Measurements from ENCODE around the gene ADAM12. TPM values are rescaled to one million over a fixed set of nuclear protein-coding genes. Genes with fewer than 3 reads are reported as not detected.

ADAM12 gene
- total RNA-seq, 1 donor from 2014 or later = 2.1 TPM

DNA sequence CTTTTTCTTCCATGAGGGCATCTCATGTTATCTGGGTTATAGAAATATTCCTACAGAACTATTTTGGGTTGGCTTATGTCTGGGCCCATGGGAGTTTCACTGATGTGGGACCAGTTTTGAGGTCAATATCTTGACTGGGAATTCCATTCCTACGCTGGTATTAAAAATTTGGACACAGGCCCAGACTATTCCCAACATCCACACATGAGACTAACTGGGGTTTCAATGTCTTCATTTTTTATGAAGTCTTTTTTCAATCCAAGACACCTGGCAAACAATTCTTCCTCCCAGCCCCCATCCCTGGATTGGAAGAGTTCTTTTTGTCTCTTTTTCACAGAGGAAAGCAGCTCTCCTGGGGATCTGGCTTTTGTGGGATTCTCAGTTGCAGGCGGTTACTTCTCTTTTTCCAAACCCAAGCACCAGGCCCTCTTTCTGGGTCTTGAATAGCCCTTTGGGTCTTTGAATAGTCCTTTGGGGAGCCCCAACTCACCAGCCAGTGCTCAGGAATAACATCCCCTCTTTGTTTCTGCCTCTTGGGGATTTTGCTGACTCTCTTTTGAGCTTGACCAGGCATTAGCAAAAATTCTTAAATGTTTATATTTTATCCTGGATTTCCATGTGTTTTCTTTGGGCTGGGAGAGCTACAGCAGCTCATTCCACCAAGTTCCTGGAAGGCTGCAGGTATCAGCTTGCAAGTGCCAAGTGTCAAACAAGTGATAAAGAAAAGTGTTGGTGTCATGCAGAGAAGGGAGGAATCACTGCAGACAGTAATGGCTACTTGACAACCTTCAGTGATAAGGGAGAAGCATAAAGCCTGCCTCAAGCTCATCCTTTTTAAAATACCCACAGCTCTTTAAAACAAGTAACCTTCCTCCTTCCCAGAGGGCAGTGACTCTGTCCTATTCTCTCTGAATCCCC is 234.3 kb downstream of the ADAM12 start:
- no peak for DNase-seq (ENCODE audit: low spot score)

DNA sequence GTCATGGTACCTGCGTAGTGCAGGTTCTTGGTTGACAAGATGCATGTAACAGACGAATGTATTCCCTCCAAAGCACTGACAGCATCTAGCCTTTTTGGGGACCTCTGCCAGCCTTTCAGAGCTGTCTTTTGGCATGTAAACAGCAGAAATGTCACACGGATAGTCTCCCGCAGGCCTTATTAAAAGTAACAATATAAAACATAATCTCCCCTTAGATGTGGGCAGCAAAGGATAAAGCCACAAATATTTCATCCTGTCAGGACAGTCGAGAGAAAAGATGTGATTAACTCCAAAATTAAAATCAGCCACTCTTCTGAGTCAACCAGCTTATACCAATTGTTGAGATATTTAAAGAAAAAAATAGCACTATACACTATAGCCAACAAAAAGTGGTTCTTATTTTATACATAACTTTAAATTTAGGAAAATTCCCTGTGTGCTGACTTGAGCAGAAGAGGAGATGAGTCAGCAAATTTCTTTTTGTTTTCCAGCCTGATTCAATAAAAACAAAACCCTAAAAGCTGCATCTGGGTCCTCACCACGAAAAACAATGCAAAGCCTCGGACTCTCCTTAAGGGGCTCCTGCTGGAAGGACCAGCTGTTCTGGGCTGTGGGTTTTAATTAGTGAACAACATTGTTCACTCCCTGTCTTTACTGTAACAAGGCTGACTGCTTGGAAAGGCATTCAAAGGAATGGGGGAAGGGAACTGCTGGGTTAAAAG is 240.2 kb downstream of the ADAM12 start:
- DNase-seq (ENCODE audit: low spot score) = no peak

DNA sequence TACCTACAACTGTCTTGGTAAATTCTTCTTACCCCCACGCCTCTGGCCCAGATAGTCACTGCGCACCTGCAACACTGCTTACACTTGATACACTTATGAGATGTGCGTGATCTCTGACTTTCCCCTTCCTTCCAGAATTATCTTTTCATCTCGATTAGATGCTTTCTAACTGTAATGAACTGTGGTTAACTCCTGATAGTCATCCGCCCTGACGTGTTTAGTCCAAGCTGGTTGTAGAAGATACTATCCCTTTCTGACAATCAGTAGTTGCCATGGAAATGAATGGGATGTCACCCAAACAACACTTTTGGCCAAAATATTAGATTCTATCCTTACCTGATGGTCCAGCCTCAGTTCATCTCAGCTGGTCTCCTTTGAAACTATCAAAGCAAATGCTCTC is 241.5 kb downstream of the ADAM12 start:
- DNase-seq (ENCODE audit: low spot score) = no peak

DNA sequence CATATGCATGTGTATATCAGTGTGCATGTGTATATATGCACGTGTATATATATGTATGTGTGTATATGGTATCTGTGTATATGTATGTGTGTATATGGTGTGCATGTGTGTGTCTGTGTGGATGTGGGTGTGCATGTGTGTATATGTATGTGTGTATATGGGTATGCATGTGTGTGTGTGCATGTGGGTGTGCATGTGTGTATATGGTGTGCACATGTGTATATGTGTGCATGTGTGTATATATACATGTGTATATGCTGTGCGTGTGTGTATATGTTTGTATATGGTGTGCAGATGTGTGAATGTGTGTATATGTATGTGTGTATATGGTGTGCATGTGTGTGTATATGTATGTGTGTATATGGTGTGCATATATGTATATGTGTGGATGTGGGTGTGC is 245.2 kb downstream of the ADAM12 start:
- no peak for DNase-seq (ENCODE audit: low spot score)

DNA sequence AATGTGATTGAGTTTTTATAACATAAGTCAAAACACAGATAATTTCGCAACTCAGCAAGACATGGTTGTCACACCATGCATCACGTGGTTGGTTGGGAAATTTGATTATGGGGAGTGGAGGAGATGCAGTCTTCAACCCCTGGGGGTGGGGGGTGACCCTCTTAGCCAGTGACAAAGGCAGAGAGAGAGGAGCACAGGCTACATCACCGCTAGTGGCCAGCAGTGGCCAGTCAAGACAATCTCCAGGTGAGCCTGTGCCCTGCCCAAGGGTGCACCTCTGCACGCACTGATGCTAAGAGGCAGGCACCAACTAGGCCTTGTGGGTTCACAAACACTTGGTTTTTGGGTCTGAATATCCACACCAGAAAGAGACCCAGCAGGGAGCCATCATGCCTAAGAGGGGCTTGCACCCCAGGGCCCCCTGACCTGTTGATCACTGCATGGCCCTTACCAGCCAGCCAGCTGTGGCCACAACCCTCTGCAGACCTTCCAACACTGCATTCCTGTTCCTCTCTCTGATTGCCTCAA is 247.5 kb downstream of the ADAM12 start:
- peak; percentile 5 for DNase-seq (ENCODE audit: low spot score)

DNA sequence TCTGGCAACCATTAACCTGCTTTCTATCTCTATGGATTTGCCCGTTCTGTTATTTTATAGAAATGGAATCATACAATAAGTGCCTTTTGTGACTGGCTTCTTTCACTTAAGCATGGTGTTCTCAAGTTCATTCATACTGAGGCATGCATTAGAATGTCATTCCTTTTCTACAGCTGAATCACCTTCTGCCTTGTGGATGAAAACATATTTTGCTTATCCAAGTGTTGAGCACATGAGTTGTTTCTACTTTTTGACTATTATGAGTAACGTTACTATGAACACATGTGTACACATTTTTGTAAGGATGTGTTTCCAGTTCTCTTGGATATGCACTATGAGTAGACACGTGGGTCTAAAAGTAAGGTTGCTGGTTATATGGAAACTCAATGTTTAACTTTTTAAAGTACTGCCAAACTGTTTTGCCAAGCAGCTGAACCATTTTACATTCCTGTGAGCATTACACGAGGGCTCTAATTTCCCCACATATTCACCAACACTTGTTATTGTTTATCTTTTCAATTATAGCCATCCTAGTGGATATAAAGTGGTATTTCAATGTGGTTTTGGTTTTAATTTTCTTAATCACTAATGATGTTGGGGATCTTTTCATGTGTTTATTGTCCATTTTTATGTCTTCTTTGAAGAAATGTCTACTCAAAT is 250.6 kb downstream of the ADAM12 start:
- DNase-seq (ENCODE audit: low spot score) = no peak

DNA sequence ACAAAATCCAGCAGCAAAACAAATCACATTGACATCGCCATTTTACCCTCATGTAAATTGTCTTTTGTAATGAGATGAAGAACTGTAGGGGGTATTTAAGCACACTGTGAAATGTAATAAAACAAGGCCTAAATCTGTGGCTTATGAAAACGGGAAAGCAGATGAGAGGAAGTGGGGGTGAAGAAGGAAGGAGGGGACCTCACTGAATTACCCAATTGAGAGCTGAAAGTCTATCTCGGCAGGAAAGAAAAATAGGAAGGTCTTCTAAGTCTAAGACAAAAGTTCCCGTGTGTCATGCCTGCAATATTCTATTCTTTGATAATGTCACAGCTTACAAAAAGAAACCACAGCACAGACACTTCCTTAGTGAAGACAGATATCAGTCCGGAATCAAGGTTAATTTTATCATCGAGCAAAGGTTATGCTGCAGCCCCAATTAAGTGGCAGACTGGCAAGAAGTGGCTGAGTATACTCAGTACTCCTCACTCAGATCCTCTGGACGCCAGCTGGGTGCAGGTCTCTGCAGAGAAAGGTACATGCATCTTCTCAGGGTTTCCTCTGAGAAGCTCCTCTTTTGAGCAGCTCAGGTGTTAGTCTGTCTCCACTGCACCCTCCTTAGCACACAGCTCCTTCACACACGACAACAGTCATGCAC is 252.2 kb downstream of the ADAM12 start:
- DNase-seq (ENCODE audit: low spot score) = no peak

DNA sequence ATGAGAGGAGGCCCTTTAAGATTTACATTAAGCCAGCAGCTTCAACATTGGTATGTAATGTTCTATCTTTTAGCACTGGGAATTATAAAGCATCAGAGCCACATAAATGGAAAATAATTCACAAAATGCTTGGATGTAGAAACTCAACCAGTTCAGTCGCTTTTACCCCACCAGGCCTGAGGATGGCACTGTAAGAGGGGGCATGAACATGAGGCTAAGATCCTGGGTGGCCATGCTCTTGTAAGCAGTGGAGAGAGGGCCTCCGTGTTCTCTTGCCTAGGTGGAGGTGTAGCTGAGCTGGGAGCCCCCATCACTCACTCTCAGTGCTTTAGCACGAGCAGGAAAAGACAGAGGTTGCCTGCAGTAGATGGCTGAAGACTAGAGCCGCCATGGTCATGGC is 253.1 kb downstream of the ADAM12 start:
- DNase-seq (ENCODE audit: low spot score) = no peak

DNA sequence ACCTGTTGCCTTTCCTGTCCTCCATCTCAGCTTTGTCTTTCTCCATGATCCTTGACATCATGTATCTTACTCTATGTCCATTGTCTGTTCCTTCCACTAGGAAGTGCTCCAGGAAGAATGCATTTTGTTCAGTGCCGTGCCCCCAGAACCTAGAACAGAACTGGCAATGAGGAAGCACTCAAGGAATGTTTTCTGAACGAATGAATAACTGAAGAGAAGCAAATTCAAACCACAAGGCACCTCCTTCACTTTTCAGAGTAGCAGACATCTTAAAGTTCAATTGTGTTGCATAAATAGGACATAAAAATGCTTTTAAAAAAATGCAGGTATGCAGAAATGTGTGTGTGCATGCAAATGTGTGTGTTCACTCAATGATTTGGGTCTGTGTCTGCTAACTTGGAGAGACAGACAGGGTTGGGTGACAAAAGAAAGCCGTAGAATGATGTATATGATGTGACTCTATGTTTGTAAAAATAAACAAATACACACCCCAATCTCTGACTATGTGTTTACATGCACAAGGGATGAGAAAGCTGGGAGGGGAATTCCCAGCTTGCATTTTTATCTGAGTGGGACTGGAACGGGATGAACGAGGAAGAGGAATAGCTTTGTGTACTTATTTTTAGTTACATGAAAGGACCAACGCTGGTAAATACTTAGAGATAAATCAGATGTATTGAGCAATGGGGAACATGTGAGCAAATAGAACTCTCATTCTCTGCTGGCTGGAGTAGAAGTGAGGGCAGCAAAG is 254.2 kb downstream of the ADAM12 start:
- no peak for DNase-seq (ENCODE audit: low spot score)

DNA sequence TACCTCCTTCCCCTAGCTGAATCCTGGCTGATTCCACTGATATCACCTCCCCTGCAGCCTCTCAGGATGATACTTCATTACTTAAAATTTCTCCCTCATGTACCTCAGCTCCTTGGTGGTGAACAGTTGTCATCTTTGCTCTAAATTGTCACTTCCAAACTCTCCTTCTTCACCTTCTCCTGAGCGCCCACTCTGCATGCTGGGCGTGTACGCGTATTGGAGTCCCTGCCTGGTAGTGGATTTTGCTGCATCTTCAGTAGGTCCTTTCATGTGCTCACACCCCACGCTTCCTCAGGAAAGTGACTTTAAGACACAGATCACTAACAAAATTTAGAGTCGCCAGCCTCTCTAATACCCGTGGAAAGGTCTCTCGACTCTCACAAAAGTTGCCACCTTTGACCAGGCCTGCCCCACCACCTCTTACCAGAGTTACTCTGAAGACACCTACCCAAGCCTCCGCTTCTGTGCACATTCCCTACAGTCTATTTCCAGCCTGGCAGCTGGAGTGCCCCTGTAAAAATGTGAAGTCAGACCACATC is 255.1 kb downstream of the ADAM12 start:
- no peak for DNase-seq (ENCODE audit: low spot score)

DNA sequence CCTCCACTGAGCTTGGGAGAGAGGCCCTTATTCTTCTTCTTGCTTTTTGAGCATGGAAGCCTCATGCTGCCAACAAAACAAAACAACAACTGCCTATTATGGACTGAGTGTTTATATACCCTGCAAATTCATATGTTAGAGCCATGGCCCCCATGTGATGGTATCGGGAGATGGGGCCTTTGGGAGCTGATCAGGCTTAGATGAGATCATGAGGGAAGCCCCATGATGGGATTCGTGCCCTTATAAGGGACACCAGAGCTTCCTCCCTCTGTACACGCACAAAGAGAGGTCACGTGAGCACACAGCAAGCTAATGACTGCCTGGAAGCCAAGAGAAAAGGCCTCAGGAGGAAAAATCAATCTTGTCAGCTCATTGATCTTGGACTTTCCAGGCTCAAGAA is 256.9 kb downstream of the ADAM12 start:
- no peak for DNase-seq (ENCODE audit: low spot score)

DNA sequence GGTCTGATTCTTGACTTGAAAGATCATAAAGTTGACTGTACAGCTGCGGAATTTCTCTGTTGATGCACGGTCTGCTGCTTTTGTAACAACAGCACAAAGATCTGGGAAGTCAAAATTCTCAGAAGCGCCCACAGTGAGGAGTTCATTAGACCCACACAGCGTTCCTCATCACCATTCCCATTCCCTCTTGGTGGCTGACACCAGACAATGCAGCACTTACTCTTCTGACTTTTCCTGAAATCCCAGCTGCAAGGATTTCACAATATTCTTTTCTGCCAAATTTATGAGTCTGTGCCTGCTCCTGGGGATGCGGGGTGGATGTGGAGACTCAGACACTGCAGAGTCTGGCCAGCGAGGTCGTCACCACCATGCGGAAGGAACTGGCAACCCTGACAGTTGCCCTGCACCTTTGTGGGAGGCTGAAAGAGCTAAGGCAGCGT is 258.0 kb downstream of the ADAM12 start:
- no peak for DNase-seq (ENCODE audit: low spot score)

DNA sequence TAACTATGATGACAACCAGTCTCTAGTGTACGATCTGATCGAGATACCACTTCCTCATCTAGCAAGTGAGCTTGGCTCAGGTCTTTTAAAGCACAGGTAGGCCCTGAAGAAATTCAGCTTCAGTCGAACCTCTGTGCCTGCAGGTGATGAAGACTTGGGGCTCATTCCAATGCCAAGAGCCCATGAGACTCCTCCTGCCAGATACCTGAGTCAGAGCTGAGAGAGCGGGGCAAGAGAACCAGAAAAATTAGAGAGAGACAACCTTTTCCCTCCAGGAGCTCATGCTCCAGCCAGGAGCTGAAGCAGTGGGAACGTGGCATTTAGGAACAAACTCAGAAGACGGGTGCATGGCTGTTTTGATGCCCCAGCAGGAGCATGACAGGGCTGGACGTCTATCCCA is 259.3 kb downstream of the ADAM12 start:
- DNase-seq (ENCODE audit: low spot score) = no peak

DNA sequence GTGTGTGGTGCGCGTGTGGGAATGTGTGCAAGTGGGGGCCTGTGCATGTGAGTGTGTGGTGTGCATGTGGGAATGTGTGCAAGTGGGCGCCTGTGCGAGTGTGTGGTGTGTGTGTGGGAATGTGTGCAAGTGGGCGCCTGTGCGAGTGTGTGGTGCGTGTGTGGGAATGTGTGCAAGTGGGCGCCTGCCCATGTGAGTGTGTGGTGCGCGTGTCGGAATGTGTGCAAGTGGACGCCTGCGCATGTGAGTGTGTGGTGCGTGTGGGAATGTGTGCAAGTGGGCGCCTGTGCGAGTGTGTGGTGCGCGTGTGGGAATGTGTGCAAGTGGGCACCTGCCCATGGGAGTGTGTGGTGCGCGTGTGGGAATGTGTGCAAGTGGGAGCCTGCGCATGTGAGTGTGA is 259.7 kb downstream of the ADAM12 start:
- DNase-seq (ENCODE audit: low spot score) = no peak

DNA sequence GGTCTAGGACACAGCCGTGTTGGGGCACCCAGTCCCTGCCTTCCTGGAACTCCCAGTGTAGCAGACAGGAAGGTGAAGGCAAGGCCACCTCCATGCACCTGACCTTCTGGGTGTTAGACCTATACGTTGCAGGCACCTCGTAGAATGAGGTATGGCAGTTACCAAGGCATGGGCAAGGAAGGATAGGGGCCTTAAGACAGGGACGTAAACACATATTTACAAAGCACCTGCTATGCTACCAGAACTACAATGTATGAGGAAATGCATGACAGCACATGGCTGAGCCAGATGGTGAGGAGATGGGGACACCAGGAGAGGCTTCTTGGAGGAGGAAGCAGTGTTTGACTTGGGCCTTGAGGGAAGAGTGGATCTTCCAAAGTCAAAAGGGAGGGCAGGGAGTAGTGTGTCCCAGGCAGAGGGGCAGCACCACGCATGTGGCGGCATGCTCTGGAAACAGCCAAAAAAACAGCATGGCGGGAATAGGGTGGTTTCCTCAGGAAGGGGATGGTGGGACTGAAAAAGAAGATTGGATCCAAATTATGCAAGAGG is 260.7 kb downstream of the ADAM12 start:
- DNase-seq (ENCODE audit: low spot score) = no peak

DNA sequence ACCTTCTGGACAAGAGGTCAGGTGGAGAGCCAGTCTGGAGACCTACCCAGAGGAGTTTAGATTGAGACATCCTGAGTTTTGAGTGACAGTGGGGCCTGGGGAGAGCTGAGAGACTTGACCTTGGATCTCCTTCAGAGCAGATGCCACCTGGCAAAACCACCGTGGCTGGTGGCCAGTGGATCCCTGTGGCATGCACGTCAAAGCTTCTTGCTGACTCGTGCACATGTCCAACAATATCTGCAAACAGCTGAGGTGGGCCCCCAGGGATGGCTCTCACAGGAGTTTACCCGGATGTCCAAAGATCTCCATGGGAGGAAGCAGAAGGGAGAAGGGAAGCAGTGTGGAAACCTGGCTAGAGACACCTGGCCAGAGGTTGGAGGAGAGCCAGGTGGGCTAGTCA is 261.4 kb downstream of the ADAM12 start:
- no peak for DNase-seq (ENCODE audit: low spot score)

DNA sequence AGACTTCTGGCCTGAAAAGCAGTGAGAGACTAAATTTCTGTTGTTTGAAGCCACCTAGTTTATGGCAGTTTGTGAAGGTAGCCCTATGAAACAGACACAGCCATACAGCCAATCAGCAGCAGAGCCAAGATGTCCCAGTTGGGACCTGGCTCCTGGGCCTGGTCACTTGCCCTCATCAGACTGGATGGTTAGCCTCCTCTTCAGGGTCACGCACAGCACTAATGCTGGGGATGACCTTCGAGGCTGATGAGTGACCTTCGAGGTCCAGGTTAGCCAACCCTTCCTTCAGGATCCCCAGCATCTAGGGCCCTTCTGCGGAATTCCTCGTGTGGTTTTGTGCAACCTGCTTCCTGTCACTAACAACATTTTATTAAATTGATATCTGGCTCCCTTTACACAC is 262.3 kb downstream of the ADAM12 start:
- DNase-seq (ENCODE audit: low spot score) = no peak

DNA sequence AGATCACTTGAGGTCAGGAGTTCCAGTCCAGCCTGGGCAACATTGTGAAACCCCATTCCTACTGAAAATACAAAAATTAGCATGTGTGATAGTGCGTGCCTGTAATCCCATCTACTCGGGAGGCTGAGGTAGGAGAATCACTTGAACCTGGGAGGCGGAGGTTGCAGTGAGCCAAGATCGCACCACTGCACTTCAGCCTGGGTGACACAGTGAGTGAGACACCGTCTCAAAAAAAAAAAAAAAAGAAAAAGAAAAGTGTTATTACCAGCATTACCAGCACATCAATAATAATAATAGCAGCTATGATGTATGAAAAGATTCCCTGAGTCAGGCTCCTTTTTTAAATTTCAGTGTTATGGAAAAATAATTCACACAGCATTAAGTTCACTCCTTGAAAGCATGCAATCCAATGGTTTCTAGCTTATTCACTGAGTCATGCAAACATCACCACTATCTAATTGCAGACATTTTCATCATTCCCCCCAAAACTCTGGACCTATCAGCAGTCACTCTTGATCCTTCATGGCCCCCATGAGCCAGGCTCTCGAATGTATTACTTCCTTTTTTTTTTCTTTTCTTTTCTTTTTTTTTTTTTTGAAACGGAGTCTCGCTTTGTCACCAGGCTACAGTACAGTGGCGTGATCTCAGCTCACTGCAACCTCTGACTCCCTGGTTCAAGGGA is 263.5 kb downstream of the ADAM12 start:
- no peak for DNase-seq (ENCODE audit: low spot score)

DNA sequence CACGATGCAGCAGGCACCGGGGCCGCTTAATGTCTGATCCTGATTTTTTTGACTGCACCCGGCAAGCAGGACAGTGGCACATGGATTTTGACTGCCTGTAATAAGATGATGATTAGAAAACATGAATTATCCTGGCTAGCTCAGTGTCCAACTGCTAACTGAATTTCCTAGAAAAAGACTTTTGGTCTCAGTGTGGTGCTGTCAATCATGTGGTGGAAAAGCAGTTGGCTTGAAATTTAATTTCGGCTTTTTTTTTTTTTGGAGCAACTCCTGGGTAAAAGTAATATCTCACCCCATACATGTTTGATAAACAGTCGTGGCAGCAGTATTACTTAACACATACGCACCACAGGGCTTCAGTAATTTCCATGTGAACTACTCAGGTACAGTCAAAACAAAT is 264.2 kb downstream of the ADAM12 start:
- DNase-seq (ENCODE audit: low spot score) = no peak

DNA sequence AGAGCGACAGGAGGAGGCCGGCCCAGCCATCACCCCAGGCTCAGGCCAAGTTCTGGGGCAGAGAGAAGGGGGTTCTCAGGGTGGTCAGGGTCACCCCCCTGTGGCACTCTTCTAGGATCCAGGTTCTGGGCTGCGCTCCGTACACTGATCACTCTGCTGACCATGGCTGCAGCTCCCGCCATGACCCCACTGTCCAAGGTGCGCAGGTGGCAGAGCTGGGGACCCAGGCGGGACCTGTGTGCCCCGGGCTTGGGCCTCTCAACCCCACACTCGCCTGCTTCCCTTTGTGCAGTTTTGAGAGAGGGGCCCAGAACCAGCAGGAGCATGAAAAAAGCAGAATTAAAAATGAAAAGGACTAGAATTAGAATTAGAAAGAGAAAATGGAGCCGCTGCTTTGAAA is 264.8 kb downstream of the ADAM12 start:
- DNase-seq (ENCODE audit: low spot score) = no peak
